PFSK-1 (cell line): Measurements from ENCODE around the gene POU2F1.

Experiments used
- POLR2AphosphoS5 ChIP-seq: IDR thresholded peaks from 2 replicates; pipeline ENCODE4 v1.6.1; 2012; ENCODE audit warnings: low read depth, mild to moderate bottlenecking, control low read depth, low read length, moderate library complexity
- TAF1 ChIP-seq: IDR thresholded peaks from 2 replicates; pipeline ENCODE4 v1.6.1; 2012; ENCODE audit warnings: low read length, control low read depth, borderline replicate concordance; ENCODE audit not compliant: insufficient read depth

- no peak for TF ChIP-seq POLR2AphosphoS5
- no peak for TF ChIP-seq TAF1
These were observed 242.4 kb downstream of the POU2F1 start for GRCh38 chr1:167463080-167463479.
